Pericardium fibroblast (primary cell): ENCODE measurements around the gene SARNP. TPM values are rescaled to one million over a fixed set of nuclear protein-coding genes. Genes with fewer than 3 reads are reported as not detected.

Experiments used
- total RNA-seq: library from RNA; depleted of rRNA; stranded (reverse); fragments of >200 nt; gene quantifications from 2 replicates; pipeline ENCODE4 v1.2.3, GENCODE V29; 2015

SARNP gene
- 81.9 and 98.8 TPM in 2 replicates for total RNA-seq

GRCh38 chr12:55817345-55818139, at the start of gene SARNP, which contains the start of gene ORMDL2:
SARNP (minus strand) TSS chr12:55817724; CDS start chr12:55817701, 23 bp downstream.
ORMDL2 (plus strand) TSS chr12:55818041; CDS start chr12:55819000, 959 bp downstream.

GRCh38 chr12:55842681-55843429, 25.3 kb upstream of the SARNP start, which contains the start of gene MMP19:
MMP19 (minus strand) TSS chr12:55842936; CDS start chr12:55842830, 106 bp downstream.

GRCh38 chr12:55742719-55743405, 74.7 kb downstream of the SARNP start, which contains the start of gene GDF11:
GDF11 (plus strand) TSS chr12:55743122; CDS start chr12:55743317, 195 bp downstream.

GRCh38 chr12:55728939-55729818, 88.3 kb downstream of the SARNP start, which contains the start of gene CD63:
CD63 (minus strand) TSS chr12:55729009; CDS start chr12:55728341, 668 bp downstream.

GRCh38 chr12:55720071-55720564, 97.4 kb downstream of the SARNP start, which contains the start of gene RDH5:
RDH5 (plus strand) TSS chr12:55720393; CDS start chr12:55721185, 792 bp downstream.

GRCh38 chr12:55715833-55716581, 101.5 kb downstream of the SARNP start, which contains the start of gene BLOC1S1:
BLOC1S1 (plus strand) TSS chr12:55716046; CDS start chr12:55716052, 6 bp downstream.

GRCh38 chr12:55707841-55708694, 109.5 kb downstream of the SARNP start, which contains the start of gene ITGA7:
ITGA7 (minus strand) TSS chr12:55707904; CDS start chr12:55707682, 222 bp downstream.

Other genes starting within 250 kb of the SARNP start
- not detected in 2 replicates for gene OR2AP1, start 245.3 kb downstream of the SARNP start, total RNA-seq
- gene OR10P1, start 180.8 kb downstream of the SARNP start, total RNA-seq, result not detected in 2 replicates
- 15.5 and 18.5 TPM in 2 replicates for gene ITGA7, start 109.8 kb downstream of the SARNP start, total RNA-seq
- gene BLOC1S1, start 101.7 kb downstream of the SARNP start, total RNA-seq, result 138 and 163 TPM in 2 replicates
- gene RDH5, start 97.3 kb downstream of the SARNP start, total RNA-seq, result 3.1 and 8.1 TPM in 2 replicates
- gene CD63, start 88.7 kb downstream of the SARNP start, total RNA-seq, result 1,149 and 1,628 TPM in 2 replicates
- 7.9 and 10.4 TPM in 2 replicates for gene GDF11, start 74.6 kb downstream of the SARNP start, total RNA-seq
- gene ORMDL2, start 317 bp upstream of the SARNP start, total RNA-seq, result 18.8 and 28.9 TPM in 2 replicates
- gene DNAJC14, start 11.9 kb upstream of the SARNP start, total RNA-seq, result 32.1 and 38.2 TPM in 2 replicates
- 20.8 and 25.9 TPM in 2 replicates for gene MMP19, start 25.2 kb upstream of the SARNP start, total RNA-seq
- gene PYM1, start 110.2 kb upstream of the SARNP start, total RNA-seq, result 29.2 and 38.9 TPM in 2 replicates
- 23.0 and 53.5 TPM in 2 replicates for gene DGKA, start 113.4 kb upstream of the SARNP start, total RNA-seq
- gene PMEL, start 148.3 kb upstream of the SARNP start, total RNA-seq, result 0.47 TPM in 1 of 2 replicates, not detected in the other
- gene CDK2, start 149.1 kb upstream of the SARNP start, total RNA-seq, result 10.5 and 17.5 TPM in 2 replicates
- 60.8 and 74.7 TPM in 2 replicates for gene RAB5B, start 156.4 kb upstream of the SARNP start, total RNA-seq
- gene SUOX, start 179.6 kb upstream of the SARNP start, total RNA-seq, result 7.8 and 12.0 TPM in 2 replicates
- gene IKZF4, start 203.3 kb upstream of the SARNP start, total RNA-seq, result 2.0 and 10.4 TPM in 2 replicates
- gene RPS26, start 224.2 kb upstream of the SARNP start, total RNA-seq, result 1,091 and 4,343 TPM in 2 replicates